Measurements from ENCODE around the gene ANKDD1A.
A peak's percentile ranks its signal among the peaks of the same experiment; 100 is the strongest.

The ANKDD1A gene

DNA sequence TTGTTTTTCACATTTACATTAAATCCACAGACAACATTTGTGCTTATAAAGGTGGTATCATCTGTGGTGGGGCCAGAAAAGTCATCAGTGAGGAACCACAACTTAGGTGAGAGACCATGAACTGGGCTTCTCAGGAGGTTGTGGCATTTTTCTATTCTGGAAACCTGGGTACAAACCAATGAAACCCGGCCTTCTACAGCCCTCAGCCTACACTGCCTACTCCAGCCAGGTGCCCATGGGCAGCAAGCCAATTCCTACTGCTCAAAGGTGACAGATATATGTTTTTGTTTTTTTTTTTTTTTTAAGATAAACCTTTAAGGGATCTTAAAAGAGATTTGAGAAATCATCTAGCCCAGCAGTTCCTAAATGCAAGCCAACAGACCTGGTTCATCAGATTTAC, 57.7 kb downstream of the ANKDD1A start:
- H3K4me3 ChIP-seq, result no peak overlapping the region
- H3K27me3 ChIP-seq, result no peaks in the 10 kb centered on the region
- no peaks in the 10 kb centered on the region for H3K4me1 ChIP-seq
- no peak for DNase-seq
- intact Hi-C loops (cut with DNase I; ENCODE audit: low total_unique reads), result no loop called here
- H3K36me3 ChIP-seq, result peaks cover 61 to 96% (median 83%) of the 10 kb centered on the region in 3 donors
- TF ChIP-seq, protein P1, sequence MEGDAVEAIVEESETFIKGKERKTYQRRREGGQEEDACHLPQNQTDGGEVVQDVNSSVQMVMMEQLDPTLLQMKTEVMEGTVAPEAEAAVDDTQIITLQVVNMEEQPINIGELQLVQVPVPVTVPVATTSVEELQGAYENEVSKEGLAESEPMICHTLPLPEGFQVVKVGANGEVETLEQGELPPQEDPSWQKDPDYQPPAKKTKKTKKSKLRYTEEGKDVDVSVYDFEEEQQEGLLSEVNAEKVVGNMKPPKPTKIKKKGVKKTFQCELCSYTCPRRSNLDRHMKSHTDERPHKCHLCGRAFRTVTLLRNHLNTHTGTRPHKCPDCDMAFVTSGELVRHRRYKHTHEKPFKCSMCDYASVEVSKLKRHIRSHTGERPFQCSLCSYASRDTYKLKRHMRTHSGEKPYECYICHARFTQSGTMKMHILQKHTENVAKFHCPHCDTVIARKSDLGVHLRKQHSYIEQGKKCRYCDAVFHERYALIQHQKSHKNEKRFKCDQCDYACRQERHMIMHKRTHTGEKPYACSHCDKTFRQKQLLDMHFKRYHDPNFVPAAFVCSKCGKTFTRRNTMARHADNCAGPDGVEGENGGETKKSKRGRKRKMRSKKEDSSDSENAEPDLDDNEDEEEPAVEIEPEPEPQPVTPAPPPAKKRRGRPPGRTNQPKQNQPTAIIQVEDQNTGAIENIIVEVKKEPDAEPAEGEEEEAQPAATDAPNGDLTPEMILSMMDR (IDR thresholded peaks at IDR 0.05), result no peak
- H3K9me3 ChIP-seq, result no peaks in the 10 kb centered on the region
- H3K27ac ChIP-seq, result no peak overlapping the region

GRCh38 chr15:64970698-64971097, 59.0 kb downstream of the ANKDD1A start:
- no peaks in the 10 kb centered on the region for H3K9me3 ChIP-seq
- TF ChIP-seq, protein P1 (IDR thresholded peaks at IDR 0.05), result no peak
- DNase-seq, result peak in 1 of 2 donors; percentile 27
- intact Hi-C loops (cut with DNase I; ENCODE audit: low total_unique reads), result no loop called here
- no peak overlapping the region for H3K4me3 ChIP-seq
- no peaks in the 10 kb centered on the region for H3K27me3 ChIP-seq
- H3K4me1 ChIP-seq, result no peaks in the 10 kb centered on the region
- H3K27ac ChIP-seq, result no peak overlapping the region
- H3K36me3 ChIP-seq, result peaks cover 59 to 96% (median 75%) of the 10 kb centered on the region in 3 donors

DNA sequence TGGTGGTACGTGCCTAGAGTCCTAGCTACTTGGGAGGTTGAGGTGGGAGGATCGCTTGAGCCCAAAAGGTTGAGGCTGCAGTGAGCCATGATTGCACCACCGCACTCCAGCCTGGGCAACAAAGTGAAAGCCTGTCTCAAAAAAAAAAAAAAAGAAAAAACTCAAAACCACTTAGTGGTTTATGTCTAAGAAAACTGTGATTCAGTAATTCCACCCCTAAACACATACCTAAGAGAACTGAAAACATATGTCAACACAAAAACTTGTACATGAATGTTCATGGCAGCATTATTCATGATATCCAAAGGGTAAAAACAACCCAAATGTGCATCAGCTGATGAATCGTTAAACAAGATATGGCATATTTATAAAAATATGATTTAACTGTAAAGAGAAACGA, 63.7 kb downstream of the ANKDD1A start:
- H3K4me1 ChIP-seq, result no peaks in the 10 kb centered on the region
- no peak for DNase-seq
- no peak overlapping the region for H3K27ac ChIP-seq
- H3K4me3 ChIP-seq, result no peak overlapping the region
- TF ChIP-seq, protein P1 (IDR thresholded peaks at IDR 0.05), result no peak
- intact Hi-C loops (cut with DNase I; ENCODE audit: low total_unique reads), result no loop called here
- H3K36me3 ChIP-seq, result peaks cover 63 to 97% (median 64%) of the 10 kb centered on the region in 3 donors
- no peaks in the 10 kb centered on the region for H3K9me3 ChIP-seq
- H3K27me3 ChIP-seq, result no peaks in the 10 kb centered on the region

DNA sequence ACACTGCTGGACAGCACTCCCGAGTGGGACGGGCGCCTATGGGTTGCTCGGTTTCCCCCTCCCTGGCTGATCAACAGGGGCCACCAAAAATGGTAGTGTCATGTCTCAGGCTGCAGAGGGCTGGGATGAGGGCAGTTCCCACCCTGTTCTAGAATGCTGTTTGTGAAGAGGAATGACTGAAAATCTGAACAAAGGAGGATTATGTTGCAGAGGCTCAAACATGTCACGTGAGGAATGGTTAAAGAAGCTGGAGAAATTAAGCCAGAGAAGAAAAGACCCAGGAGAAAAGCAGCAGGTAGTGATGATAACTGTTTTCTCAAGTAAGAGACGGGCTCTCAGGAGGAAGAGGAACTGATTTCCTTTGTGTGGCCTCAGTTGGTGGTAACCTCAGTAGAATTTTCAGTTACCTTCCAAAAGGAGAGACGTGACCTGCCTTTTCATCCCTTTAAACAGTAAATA, 67.6 kb downstream of the ANKDD1A start:
- no peaks in the 10 kb centered on the region for H3K4me1 ChIP-seq
- H3K27ac ChIP-seq, result no peak overlapping the region
- no peak for DNase-seq
- TF ChIP-seq, protein P1 (IDR thresholded peaks at IDR 0.05), result no peak
- H3K27me3 ChIP-seq, result no peaks in the 10 kb centered on the region
- H3K9me3 ChIP-seq, result no peaks in the 10 kb centered on the region
- intact Hi-C loops (cut with DNase I; ENCODE audit: low total_unique reads), result no loop called here
- no peak overlapping the region for H3K4me3 ChIP-seq
- H3K36me3 ChIP-seq, result peaks cover 25 to 73% (median 30%) of the 10 kb centered on the region in 3 donors

GRCh38 chr15:64981812-64982431, 70.2 kb downstream of the ANKDD1A start:
- Histone ChIP-seq H3K27ac (no peak overlapping the region), H3K36me3 (peaks cover 8 to 48% (median 11%) of the 10 kb centered on the region in 3 donors), H3K27me3 (no peaks in the 10 kb centered on the region), H3K4me3 (no peak overlapping the region), H3K9me3 (no peaks in the 10 kb centered on the region), H3K4me1 (peaks cover 0 to 6% (median 2%) of the 10 kb centered on the region in 4 donors)
- TF ChIP-seq, protein P1 (IDR thresholded peaks at IDR 0.05), result no peak
- no peak for DNase-seq
- intact Hi-C loops (cut with DNase I; ENCODE audit: low total_unique reads), result no loop called here

Data from tibial artery (tissue), 4 donors.